Daoy (cell line): ENCODE measurements around the gene POLN. TPM values are rescaled to one million over a fixed set of nuclear protein-coding genes. Genes with fewer than 3 reads are reported as not detected.
"Not testable (repeated sequence)": the region's sequence is repeated elsewhere in the genome, so short reads cannot be mapped to it uniquely, and the experiment has no call there.

Source experiments
- DNase-seq: peaks from one replicate; pipeline ENCODE4 v3.0.0-alpha.2; 2015; ENCODE audit warnings: low read depth
- total RNA-seq: library from RNA; depleted of rRNA; stranded (reverse); fragments of >200 nt; shearing (Covaris generic); gene quantifications from 2 replicates; pipeline ENCODE4 v1.2.3, GENCODE V29; 2014

Gene POLN
- total RNA-seq, 1 experiment from 2014 or later = 1.4 TPM

GRCh38 chr4:2251795-2252529 is 10.0 kb upstream of the POLN start:
- peak; percentile 0 for DNase-seq

GRCh38 chr4:2251073-2251794 is 9.3 kb upstream of the POLN start:
- peak; percentile 3 for DNase-seq

- peak; percentile 0 for DNase-seq
Measured at GRCh38 chr4:2250357-2251072, 8.6 kb upstream of the POLN start.

- peak; percentile 1 for DNase-seq
Measured at GRCh38 chr4:2249526-2250356, 7.8 kb upstream of the POLN start.

- peak; percentile 1 for DNase-seq
Measured at GRCh38 chr4:2248821-2249261, 6.9 kb upstream of the POLN start.

- peak; percentile 2 for DNase-seq
Measured at GRCh38 chr4:2248044-2248780, 6.3 kb upstream of the POLN start.

GRCh38 chr4:2247128-2248043 is 5.5 kb upstream of the POLN start:
- peak; percentile 2 for DNase-seq

- peak; percentile 1 for DNase-seq
Measured at GRCh38 chr4:2246384-2247127, 4.6 kb upstream of the POLN start.

GRCh38 chr4:2245787-2246275 is 3.9 kb upstream of the POLN start:
- DNase-seq = no peak

GRCh38 chr4:2245057-2245786 is 3.3 kb upstream of the POLN start:
- DNase-seq = no peak

- peak; percentile 48 for DNase-seq
Measured at GRCh38 chr4:2243681-2244380, 1.9 kb upstream of the POLN start.

GRCh38 chr4:2241003-2241402 is 918 bp downstream of the POLN start:
- no peak for DNase-seq

- no peak for DNase-seq
Measured at GRCh38 chr4:2236944-2237666, 4.8 kb downstream of the POLN start.

GRCh38 chr4:2231082-2231481 is 10.8 kb downstream of the POLN start:
- no peak for DNase-seq

GRCh38 chr4:2226261-2226660 is 15.7 kb downstream of the POLN start:
- no peak for DNase-seq

- DNase-seq = no peak
Measured at GRCh38 chr4:2222838-2223237, 19.1 kb downstream of the POLN start.

- not testable (repeated sequence) for DNase-seq
Measured at GRCh38 chr4:2221378-2221777, 20.5 kb downstream of the POLN start.
